ENCODE measurements around the gene SH2D3A. TPM values are rescaled to one million over a fixed set of nuclear protein-coding genes. Genes with fewer than 3 reads are reported as not detected.

The SH2D3A gene
- total and polyA plus RNA-seq, 2 donors (not counting 3 experiments of a cell fraction or from before 2014, with no cell fraction given), result 0.04 to 0.53 TPM

DNA sequence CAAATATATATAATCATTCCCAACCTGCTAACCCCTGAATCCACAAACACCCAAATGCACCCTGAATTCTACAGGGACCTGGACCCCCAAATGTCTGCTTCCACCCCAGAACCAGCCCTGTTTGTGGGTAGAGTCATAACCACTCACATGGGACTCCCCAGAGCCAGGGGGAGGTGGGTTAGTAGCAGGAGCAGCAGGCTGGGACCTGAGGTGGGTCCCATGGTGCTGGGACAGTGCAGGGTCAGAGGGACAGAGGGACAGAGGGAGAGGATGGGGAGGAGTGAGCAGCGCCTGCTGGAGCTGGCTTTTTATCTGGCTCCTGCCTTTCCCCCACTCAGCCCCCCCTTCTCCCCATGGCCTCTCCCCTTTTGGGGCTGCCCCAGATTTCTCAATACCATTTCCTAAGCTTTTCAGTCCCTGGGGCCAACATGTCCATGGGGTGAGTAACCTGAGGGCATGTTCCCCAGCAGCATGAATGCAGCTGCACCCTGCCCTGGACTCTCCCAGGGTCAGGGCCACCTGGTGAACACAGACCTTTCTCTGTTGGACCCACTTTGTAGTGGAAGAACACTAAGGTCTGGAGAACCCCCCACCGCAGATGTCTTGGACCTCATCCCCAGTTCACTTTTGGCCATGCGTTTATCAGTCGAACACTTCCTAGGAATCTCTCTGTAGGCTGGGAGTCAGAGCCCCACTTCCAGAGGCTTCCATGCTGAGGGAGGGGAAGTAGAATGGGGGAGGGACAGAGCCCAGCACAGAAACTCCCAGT is 46.7 kb downstream of the SH2D3A start, which contains the start of gene C3:
Gene C3, minus strand, starts transcription at position 282 of the 769 bp plus-strand sequence. Its CDS starts 61 bp downstream, at position 221.
- TF ChIP-seq MYC (IDR thresholded peaks at IDR 0.05; ENCODE audit: low read depth, low read length), result no peak
- TF ChIP-seq, protein P1, sequence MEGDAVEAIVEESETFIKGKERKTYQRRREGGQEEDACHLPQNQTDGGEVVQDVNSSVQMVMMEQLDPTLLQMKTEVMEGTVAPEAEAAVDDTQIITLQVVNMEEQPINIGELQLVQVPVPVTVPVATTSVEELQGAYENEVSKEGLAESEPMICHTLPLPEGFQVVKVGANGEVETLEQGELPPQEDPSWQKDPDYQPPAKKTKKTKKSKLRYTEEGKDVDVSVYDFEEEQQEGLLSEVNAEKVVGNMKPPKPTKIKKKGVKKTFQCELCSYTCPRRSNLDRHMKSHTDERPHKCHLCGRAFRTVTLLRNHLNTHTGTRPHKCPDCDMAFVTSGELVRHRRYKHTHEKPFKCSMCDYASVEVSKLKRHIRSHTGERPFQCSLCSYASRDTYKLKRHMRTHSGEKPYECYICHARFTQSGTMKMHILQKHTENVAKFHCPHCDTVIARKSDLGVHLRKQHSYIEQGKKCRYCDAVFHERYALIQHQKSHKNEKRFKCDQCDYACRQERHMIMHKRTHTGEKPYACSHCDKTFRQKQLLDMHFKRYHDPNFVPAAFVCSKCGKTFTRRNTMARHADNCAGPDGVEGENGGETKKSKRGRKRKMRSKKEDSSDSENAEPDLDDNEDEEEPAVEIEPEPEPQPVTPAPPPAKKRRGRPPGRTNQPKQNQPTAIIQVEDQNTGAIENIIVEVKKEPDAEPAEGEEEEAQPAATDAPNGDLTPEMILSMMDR (IDR thresholded peaks at IDR 0.05; ENCODE audit: extremely low read depth in 1 of 2, insufficient read depth in 1 of 2, low read depth in 1 of 2, low read length in 2 of 2), result no peak
- no peak for TF ChIP-seq POLR2A (IDR thresholded peaks at IDR 0.05; ENCODE audit: low read depth, low read length)
- TF ChIP-seq EZH2 (IDR thresholded peaks at IDR 0.05; ENCODE audit: borderline replicate concordance, low read depth, low read length, severe bottlenecking), result no peak
- no peak for TF ChIP-seq POLR2AphosphoS5 (IDR thresholded peaks at IDR 0.05; ENCODE audit: insufficient read depth, low read depth, low read length)
- Histone ChIP-seq H3K9ac (replicated peaks; ENCODE audit: extremely low read depth, insufficient read depth, low read length) (no peak within 1 kb of the TSS), H3K9me1 (replicated peaks; ENCODE audit: control insufficient read depth, extremely low read depth, insufficient read depth, low read length) (no peaks in the 10 kb centered on the region), H3K9me3 (replicated peaks; ENCODE audit: control insufficient read depth, insufficient read depth, low read length) (no peaks in the 10 kb centered on the region), H3K36me3 (ENCODE audit: control insufficient read depth in 2 of 2, extremely low read depth in 1 of 2, insufficient read depth in 2 of 2, low read length in 2 of 2) (no peaks in the 10 kb centered on the region), H2AFZ (ENCODE audit: low read depth, low read length) (no peak within 1 kb of the TSS), H3K4me1 (ENCODE audit: control insufficient read depth, extremely low read depth, insufficient read depth, low read length) (no peaks in the 10 kb centered on the region), H3K27me3 (ENCODE audit: control insufficient read depth in 2 of 2, insufficient read depth in 2 of 2, low read length in 2 of 2) (no peaks in the 10 kb centered on the region), H3K4me2 (ENCODE audit: insufficient read depth, low read length) (no peak within 1 kb of the TSS), H4K20me1 (replicated peaks; ENCODE audit: control insufficient read depth, extremely low read depth, insufficient read depth, low read length) (no peaks in the 10 kb centered on the region), H3K27ac (ENCODE audit: insufficient read depth, low read depth, low read length) (no peak within 1 kb of the TSS), H3K4me3 (replicated peaks in 1 of 3; ENCODE audit: insufficient read depth in 1 of 3, low read depth in 1 of 3, low read length in 3 of 3) (no peak within 1 kb of the TSS), H3K79me2 (ENCODE audit: control insufficient read depth, insufficient read depth, low read length) (no peaks in the 10 kb centered on the region)
- intact Hi-C loops (cut with micrococcal nuclease) (no loop called here), dilution Hi-C loops (cut with MboI; ENCODE audit: extremely low pct_ligation_motif_present, low sequenced_read_pairs) (no loop called here)
- ChIA-PET POLR2A (no interaction called here), CTCF (no interaction called here)
- DNase-seq (ENCODE audit: low read depth, low spot score) (no peak), FAIRE-seq (no peak)
- no TSS peak for BruUV-seq (replicated peaks)

DNA sequence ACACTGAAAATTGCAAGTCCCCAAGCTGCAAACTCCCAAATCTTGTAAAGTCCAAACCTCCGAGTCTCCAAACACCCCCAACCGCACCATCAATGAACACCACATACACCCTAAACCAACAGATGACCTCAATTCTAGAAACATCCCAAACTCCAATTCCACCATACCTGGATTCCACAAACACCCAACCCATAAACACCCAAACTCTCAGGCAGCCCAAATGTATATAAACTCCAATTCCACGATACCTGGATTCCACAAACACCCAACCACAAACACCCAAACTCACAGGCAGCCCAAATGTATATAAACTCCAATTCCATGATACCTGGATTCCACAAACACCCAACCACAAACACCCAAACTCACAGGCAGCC is 47.3 kb downstream of the SH2D3A start:
- no peak overlapping the region for H3K27ac ChIP-seq (ENCODE audit: insufficient read depth, low read depth, low read length)
- H3K4me3 ChIP-seq (replicated peaks in 1 of 3; ENCODE audit: insufficient read depth in 1 of 3, low read depth in 1 of 3, low read length in 3 of 3), result no peak overlapping the region
- TF ChIP-seq GATA2 (IDR thresholded peaks at IDR 0.05; ENCODE audit: insufficient read depth, insufficient read length, low read depth, low read length), result no peak
- TF ChIP-seq MYC (IDR thresholded peaks at IDR 0.05; ENCODE audit: low read depth, low read length), result no peak
- TF ChIP-seq JUN (IDR thresholded peaks at IDR 0.05; ENCODE audit: borderline replicate concordance, insufficient read depth, insufficient read length, low read depth), result no peak
- no peak for TF ChIP-seq EZH2 (IDR thresholded peaks at IDR 0.05; ENCODE audit: borderline replicate concordance, low read depth, low read length, severe bottlenecking)
- no peak for TF ChIP-seq FOS (IDR thresholded peaks at IDR 0.05; ENCODE audit: borderline replicate concordance, insufficient read depth, low read length)
- TF ChIP-seq, protein P2, sequence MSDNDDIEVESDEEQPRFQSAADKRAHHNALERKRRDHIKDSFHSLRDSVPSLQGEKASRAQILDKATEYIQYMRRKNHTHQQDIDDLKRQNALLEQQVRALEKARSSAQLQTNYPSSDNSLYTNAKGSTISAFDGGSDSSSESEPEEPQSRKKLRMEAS (IDR thresholded peaks at IDR 0.05; ENCODE audit: insufficient read depth, insufficient read length), result no peak
- TF ChIP-seq POLR2AphosphoS5 (IDR thresholded peaks at IDR 0.05; ENCODE audit: insufficient read depth, low read depth, low read length), result no peak
- TF ChIP-seq POLR2A (IDR thresholded peaks at IDR 0.05; ENCODE audit: low read depth, low read length), result no peak
- TF ChIP-seq, protein P1 (IDR thresholded peaks at IDR 0.05; ENCODE audit: extremely low read depth in 1 of 2, insufficient read depth in 1 of 2, low read depth in 1 of 2, low read length in 2 of 2), result no peak
- no peak for FAIRE-seq
- no peaks in the 10 kb centered on the region for H3K9me3 ChIP-seq (replicated peaks; ENCODE audit: control insufficient read depth, insufficient read depth, low read length)
- intact Hi-C loops (cut with micrococcal nuclease), result no loop called here
- ChIA-PET POLR2A (no interaction called here), CTCF (no interaction called here)
- no peak overlapping the region for H3K4me2 ChIP-seq (ENCODE audit: insufficient read depth, low read length)
- H3K4me1 ChIP-seq (ENCODE audit: control insufficient read depth, extremely low read depth, insufficient read depth, low read length), result no peaks in the 10 kb centered on the region
- no peak for DNase-seq (ENCODE audit: low read depth, low spot score)
- H3K9ac ChIP-seq (replicated peaks; ENCODE audit: extremely low read depth, insufficient read depth, low read length), result no peak overlapping the region
- dilution Hi-C loops (cut with MboI; ENCODE audit: extremely low pct_ligation_motif_present, low sequenced_read_pairs), result no loop called here
- no peaks in the 10 kb centered on the region for H3K79me2 ChIP-seq (ENCODE audit: control insufficient read depth, insufficient read depth, low read length)
- no peaks in the 10 kb centered on the region for H3K36me3 ChIP-seq (ENCODE audit: control insufficient read depth in 2 of 2, extremely low read depth in 1 of 2, insufficient read depth in 2 of 2, low read length in 2 of 2)
- no TSS peak for BruUV-seq (replicated peaks)
- H3K9me1 ChIP-seq (replicated peaks; ENCODE audit: control insufficient read depth, extremely low read depth, insufficient read depth, low read length), result no peaks in the 10 kb centered on the region
- H3K27me3 ChIP-seq (ENCODE audit: control insufficient read depth in 2 of 2, insufficient read depth in 2 of 2, low read length in 2 of 2), result no peaks in the 10 kb centered on the region
- no peaks in the 10 kb centered on the region for H4K20me1 ChIP-seq (replicated peaks; ENCODE audit: control insufficient read depth, extremely low read depth, insufficient read depth, low read length)
- H2AFZ ChIP-seq (ENCODE audit: low read depth, low read length), result no peak overlapping the region
